GM21786 (cell line): ENCODE results near the gene CYP26A1.
"Not testable (repeated sequence)": the region's sequence is repeated elsewhere in the genome, so short reads cannot be mapped to it uniquely, and the experiment has no call there.

Experiments used
- ATAC-seq: cut with Tn5 transposase; IDR thresholded peaks from one replicate; pipeline ENCODE4 v1.9.1; 2021; ENCODE audit not compliant: unreplicated experiment

Gene CYP26A1

DNA sequence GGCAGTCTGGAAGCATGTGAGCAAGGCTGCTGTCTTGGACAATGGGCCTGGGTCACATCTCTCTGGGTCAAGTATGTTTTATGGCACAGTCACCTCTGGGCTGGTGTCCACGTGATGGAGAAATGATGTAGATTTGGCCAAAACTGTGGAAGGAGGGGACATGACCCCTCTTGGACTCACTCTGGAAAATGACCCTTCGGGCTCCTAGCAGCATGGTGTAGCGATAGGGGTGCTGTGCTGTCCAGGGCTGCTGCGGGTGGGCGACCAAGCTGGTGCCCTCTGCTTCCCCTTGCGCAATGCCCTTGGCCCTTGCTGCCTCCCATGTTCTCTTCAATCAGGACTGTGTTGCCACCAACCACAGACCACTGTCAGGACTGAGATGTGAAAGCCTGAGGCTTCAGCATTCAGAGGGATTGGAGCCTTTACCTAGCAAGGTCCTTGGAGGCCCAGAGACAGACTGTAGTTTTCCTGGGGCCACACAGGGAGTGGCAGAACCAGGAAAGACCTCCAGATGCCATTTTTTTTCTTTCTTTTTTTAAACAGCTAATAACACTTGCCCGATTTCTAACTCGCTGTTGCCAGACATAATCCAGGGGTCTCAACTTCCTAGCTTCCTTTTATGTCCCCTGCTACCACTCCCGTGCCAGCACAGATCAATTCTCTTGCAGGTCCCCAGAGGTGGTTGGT lies 6.1 kb downstream of the CYP26A1 start:
- no peak for ATAC-seq

DNA sequence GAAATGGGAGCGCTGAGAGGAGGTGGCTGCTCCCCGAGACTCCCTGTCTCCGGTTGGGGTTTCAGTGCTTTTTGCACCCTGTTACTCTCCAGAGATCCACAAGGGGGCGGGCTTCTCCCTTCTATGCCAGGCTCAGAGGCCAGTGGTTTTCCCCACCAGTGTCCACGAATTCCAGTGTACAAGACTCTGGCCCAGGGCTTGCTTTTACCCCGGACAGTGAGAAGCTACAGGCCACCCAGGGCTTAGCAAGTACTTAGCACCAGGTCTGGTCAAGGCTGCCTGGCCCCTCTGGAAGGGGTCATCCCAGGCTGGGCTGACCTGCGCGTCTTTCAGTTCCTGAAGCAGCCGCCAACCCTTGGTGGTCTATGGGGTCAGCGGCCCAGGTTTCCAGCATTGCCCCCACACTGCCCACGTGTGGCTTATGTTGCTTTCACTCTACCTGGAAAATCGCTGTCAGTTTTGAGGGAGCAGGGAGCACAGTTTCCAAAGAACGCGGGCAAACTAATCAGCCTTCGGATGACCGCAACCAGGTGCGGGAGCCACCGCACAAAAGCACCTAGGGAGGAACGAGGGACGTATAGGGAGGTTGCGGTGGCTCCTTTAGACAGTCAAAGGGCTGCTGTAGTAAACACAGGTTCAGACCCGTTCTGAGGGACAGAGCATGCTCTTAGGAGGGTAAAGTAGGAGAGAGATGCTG lies 6.8 kb downstream of the CYP26A1 start:
- ATAC-seq: no peak

DNA sequence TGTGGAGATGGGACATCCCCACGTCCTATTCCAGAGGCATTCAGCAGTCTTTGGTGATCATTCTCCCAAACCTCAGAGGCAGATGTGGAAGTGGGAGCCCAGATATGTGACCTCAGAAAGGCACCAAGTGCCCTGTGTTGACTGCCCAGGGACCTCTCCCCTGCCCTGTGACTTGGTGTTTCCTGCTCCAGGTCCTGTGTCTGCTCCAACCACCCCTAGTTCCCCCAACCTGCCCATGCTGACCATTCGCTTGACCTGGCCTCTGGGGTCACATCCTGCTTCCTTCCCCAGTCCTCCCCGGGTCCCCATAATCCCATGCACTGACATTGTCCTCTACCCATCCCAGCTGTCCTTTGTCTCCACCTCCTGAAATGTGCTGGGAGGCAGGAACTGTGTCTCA lies 7.6 kb downstream of the CYP26A1 start:
- ATAC-seq: no peak

DNA sequence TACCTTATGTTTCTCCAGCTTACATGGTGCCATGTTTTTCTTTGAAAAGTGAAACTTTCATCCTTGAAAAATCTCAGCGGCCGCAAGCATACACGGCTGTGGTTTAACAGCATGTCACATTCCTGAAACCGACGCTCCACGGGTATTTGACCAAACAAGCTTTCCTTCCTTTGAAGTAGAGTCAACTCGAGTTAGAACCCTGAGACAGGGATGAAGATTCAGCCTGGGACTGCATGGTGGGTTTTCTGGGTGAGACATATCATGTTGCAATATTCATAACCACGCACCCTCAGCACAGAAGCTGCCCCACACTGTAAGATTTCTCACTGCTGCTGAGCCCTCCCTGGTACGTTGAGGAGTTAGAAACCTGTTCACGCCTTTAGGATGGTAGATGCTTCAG lies 8.1 kb downstream of the CYP26A1 start:
- no peak for ATAC-seq

DNA sequence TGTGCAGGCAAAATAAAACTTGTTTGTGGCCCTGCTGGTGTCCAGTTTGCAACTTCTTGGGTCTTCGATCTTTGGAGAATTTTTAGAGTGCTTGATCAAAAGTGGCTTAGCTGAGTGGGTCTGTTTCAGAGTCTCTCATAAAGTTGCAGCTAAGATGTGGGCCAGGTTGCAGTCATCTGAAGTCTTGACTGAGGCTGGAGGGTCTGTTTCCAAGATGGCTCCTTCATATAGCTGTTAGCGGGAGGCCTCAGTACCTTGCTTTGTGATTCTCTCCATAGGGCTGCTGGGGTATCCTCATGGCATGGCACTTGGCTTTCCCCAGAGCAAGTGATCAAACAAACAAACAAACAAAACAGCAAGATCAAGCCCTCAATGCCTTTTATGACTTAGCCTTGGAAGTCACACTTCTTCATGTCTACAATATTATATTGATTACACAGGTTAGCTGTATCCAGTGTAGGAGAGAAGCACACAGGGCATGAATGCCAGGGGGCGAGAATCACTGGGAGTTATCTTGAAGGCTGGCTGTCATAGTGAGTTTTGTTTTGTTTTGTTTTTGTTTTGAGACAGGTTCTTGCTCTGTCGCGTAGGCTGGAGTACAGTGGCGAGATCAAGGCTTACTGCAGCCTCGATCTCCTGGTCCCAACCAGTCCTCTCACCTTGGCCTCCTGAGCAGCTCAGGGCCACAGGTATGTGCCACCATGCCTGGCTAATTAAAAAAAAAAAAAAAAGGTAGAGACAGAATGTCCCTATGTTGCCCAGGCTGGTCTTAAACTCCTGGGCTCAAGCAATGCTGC lies 10.2 kb downstream of the CYP26A1 start:
- ATAC-seq: no peak

DNA sequence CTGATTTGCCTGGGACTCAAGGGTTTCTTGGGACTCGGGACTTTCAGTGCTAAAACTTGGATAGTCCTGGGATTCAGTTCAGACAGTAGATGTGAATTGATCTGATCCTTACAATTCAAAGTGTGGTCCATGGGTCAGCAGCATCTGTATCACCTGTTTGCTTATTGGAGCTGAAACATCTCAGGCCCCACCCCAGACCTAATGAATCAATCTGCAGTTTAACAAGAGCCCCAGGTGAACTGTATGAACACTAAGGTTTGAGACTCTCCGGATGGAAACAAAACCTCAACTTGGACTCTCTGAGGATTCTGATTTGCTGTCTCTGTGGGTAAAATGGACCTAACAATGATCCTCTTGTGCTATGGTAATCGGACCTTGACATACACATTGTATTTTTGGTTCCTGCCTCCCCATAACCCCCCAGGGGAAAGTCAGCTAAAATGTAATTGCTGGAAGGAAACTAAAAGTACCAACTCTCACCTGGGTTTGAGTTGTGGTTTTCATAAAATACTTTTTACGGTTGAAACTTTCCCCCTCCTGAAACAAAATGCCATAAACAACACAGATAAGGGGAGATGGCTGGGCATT lies 11.7 kb downstream of the CYP26A1 start:
- no peak for ATAC-seq

DNA sequence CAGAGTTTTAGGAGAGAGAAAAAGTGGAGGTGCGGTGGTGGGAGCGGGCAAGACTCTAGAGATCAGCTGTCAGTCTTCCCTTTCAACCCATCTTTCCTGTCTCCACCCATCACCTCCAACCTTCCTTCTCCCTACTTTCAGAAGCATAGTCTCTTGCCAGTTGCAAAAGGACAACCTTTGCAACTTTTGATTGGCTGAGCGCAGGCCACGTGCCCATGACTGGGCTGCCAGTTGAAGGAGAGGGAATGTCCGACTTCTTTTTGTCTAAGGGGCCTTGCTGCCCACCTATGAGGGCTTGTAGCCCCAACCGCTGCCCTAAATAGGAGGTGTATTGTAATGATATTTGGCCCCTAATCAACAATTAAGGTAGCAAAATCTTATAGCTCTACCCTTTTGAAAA lies 12.6 kb downstream of the CYP26A1 start:
- no peak for ATAC-seq

DNA sequence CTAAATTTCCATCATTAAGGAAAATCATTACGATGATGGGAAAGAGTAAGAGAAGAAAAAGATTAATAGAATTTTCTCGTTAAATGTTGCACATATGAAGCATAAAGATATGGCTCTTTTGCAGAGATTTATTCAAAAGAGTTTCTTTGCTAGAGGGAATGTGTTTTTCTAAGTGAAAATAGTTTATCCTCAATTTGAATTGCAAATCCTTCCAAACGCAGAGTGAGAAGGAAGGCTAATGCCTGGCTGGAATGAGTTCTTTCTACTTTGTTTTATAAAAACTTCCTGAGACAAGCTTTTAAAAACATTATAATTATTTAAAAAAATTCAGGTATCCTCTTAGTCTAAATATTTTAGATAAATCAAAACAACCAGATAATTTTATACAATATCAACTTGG lies 14.2 kb downstream of the CYP26A1 start:
- ATAC-seq: no peak

DNA sequence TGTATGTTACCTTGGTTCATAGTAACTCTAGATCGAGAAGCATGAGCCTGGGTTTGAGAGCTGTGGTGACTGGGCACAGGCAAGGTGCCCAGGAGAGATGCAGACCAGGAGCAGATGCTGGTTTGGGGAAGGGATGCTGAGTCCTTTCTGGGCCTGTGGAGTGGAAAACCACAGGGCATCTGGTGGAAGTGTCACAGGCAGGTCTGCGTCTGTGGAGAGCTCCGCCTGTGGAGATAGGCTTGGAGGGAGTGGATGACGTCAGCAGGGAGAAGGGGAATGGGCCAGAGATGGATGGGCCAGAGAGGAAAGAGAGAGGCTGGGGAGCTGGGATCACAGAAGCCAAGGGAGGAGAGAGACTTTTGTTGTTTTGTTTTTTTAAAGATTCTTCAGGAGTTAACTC lies 14.8 kb downstream of the CYP26A1 start:
- no peak for ATAC-seq

DNA sequence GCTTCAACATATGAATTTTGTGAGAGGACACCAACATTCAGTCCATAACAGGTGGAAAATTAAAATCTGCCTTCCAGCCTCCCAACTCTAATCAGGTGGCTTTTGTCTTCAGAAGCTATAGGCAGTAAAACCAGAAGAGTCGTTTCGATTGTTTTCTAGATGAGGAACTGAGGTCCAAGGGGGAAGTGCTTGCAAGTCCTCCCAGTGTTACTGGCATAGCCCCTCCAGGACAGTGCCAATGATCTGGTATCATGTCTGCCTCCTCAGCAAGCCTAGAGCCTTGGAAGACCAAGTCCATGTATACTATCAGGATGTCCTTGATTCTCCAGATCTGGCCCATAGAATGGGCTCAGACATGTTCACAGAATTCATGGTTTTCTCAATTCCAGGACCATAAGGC lies 16.9 kb downstream of the CYP26A1 start:
- ATAC-seq: no peak

DNA sequence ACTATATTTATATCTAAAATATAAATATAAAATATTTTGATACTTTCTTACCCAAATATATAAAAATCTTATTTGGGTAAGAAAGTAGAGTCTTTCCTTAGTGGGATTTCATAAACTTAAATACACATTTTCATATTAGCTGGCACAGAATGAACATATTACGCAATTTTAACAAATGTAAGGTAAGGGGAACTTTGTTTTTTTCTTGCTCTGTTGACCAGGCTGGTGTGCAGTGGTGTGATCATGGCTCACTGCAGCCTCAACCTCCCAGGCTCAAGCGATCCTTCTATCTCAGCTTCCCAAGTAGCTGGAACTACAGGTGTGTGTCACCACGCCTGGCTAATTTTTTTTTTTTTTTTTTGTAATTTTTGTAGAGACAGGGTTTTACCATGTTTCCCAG lies 18.3 kb downstream of the CYP26A1 start:
- ATAC-seq: no peak

DNA sequence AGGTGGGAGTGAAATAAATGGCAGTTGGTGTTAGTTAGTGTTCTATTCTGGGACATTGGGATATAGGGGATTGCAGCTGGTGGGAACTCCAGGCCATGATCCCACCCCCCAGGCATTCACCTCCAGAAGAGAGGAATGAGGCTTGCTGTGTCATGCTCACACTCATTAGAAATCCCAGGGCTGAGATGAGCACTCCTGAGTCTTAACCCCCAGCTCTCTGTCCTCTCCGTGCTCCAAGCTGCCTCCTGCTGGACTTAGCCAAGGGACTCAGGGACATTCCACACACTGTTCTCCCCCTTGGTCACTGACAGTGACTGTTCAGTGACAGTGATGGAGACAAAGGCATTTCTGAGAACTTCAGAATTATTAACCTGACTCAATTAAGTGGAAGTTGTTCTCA lies 21.5 kb downstream of the CYP26A1 start:
- ATAC-seq: no peak

DNA sequence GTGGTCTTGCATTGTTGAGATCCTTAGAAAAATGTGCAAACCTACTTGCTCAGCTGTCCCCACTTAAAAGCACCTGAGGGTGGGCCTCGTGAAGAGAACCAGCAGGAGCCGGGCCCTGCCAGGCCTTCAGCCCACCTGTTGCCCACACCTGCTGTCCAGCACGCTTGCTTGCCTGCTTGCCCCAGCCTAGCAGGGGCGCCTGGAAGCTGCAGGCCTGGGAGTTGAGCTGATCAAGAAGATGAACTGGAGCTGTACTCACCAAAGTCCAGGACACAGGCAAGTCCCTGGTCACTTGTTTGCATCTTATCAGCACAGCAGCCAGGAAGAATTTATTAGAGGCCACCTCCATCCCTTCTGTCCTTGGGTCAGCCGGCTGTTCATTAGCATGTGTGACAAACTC lies 23.2 kb downstream of the CYP26A1 start:
- no peak for ATAC-seq

DNA sequence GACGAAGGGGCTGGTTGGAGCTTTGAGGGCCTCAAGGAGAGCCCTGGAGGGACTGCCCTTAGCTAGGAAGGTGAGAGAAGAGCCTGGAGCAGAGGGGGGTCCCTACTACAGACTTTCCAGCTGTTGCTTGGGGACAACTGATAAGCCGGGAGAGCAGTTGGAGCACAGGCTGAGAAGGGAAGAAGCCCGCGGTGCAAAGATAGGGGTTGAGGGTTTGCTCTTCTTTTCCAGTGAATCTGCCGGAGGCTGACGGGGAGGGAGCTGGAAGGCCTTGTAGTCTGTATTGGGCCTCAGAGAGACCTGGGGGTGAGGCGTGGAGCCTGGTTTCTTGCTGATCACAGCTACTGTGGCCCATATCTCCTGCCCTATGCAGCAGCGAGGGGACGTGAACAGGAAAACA lies 23.7 kb downstream of the CYP26A1 start:
- ATAC-seq: no peak

DNA sequence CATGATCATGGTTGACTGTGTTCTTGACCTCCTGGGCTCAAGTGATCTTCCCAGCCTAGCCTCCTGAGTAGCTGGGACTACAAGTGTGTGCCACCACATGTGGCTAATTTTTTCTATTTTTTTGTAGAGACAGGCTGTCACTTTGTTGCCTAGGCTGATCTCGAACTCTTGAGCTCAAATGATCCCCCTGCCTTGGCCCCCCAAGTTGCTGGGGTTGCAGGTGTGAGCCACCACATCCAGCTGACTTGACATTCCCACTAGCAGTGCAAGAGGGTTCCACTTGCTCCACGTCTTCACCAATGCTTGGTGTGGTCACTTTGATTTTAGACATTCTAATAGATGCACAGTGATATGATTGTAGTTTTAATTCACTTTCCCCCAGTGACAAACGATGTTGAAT lies 25.1 kb downstream of the CYP26A1 start:
- no peak for ATAC-seq

DNA sequence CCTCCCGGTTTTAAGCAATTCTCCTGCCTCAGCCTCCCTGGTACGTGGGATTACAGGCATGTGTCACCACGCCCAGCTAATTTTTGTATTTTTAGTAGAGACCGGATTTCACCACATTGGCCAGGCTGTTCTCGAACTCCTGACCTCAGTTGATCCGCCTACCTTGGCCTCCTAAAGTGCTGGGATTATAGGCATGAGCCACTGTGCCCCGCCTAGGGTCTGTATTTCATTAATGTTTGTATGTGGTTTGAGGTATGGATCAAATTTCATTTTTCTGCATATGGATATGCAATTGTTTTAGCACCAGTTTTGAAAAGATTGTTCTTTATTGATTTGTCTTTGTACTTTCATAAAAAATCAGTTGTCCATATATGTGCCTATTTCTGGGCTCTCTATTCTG lies 26.0 kb downstream of the CYP26A1 start:
- ATAC-seq: no peak

DNA sequence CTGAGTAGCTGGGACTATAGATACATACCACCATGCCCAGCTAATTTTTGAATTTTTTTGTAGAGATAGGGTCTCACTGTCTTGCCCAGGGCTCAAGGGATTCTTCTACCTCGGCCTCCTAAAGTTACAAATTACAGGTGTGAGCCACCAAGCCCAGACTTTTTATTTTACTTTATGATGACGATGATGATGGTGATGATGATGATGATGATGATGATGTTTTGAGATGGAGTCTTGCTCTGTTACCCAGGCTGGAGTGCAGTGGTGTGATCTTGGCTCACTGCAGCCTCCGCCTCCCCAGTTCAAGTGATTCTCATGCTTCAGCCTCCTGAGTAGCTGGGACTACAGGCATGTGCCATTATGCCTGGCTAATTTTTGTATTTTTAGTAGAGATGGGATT lies 27.5 kb downstream of the CYP26A1 start:
- ATAC-seq: not testable (repeated sequence)

DNA sequence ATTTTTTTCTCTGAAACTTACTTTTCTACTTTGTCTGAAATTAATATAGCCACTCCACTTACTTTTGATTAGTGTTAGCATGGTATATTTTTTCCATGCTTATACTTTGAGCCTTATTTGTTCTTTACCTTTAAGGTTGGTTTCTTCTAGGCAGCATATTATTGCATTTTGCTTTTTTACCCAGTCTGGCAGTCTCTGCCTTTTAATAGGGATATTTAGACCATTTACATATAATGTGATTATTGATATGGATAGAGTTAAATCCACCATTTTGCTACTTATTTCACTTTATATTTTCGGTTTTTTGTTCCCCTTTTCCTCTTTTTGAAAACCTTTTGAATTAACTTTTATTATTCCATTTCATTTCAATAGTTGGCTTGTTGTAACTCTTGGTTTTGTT lies 30.3 kb downstream of the CYP26A1 start:
- no peak for ATAC-seq

DNA sequence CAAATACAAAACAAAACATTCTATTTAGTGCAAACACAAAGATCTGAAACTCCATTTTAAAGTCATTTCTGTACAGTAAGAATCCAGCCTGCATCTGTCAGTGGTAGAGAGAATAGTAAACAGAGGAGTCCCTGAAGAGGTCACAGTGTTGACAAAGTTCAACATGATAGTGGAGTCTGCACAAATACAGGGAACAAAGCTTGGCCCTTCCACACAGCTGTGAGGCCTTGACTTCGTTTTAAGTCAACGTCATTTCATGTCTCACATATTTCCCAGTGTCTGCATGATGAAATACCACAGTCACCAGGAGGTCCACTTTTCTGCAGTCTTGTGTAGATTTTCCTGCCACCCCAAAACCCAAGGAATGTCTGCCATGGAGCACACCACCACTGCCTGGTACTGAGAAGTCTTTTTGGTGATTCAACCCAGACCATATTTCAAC lies 33.0 kb downstream of the CYP26A1 start:
- no peak for ATAC-seq

DNA sequence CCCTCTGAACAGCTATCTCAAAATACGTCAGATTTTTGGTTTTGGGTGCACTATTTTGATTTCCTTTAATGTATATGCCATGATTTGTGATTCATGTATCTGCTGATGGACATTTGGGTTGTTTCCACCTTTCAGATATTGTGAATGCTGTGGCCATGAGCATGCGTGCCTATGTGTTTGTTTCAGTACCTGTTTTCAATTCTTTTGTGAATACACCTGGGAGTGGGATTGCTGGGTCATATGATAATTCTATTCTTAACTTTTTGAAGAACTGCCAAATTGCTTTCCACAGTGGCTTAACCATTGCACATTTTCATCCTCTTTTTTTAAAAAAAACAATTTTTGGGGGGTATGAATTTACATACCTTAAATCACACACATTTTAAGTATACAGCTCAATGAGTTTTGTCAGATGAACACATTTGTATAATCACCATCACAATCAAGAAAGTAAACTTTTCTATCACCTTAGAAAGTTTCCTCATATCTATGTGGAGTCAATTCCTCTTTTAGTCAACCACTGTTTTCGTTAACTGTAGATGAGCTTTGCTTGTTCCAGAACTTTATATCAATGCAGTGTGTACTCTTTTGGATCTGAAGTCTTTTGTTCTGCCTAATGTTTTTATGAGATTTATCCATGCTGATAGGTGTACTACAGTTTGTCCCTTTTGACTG lies 36.9 kb downstream of the CYP26A1 start:
- peak; percentile 77 for ATAC-seq

DNA sequence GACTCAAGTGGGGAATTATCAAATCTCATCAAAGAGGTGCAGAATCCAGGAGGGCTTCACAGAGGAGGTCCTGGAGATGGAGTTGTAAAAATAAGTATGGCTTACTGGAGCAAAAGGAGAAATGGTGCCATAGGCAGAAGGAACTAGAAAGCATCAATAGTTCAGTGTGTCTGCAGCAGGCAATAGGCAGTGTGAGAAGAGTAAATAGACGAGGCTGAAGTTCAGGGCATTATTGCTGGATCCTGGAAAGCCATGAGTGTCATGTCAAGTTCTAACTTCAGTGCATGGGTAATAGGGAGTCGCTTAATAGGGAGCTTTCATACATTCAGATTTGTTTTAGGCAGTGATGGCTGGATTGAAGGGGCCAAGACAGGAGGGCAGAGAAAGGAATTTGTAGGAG lies 39.3 kb downstream of the CYP26A1 start:
- ATAC-seq: no peak
